GM12873 (cell line): ENCODE data around the gene DMBT1.

Source experiments
- CTCF ChIP-seq: IDR thresholded peaks from 2 replicates; pipeline ENCODE4 v1.5.1; 2012; ENCODE audit warnings: low read depth, mild to moderate bottlenecking, moderate library complexity, low read length, control low read depth; ENCODE audit not compliant: insufficient read depth; ENCODE audit errors: missing control alignments

Gene DMBT1

GRCh38 chr10:122618461-122619165, 58.1 kb downstream of the DMBT1 start:
- TF ChIP-seq CTCF = no peak

GRCh38 chr10:122624546-122624945, 64.0 kb downstream of the DMBT1 start:
- no peak for TF ChIP-seq CTCF

GRCh38 chr10:122630526-122630925, 70.0 kb downstream of the DMBT1 start:
- TF ChIP-seq CTCF = no peak

- TF ChIP-seq CTCF = no peak
These were observed 71.5 kb downstream of the DMBT1 start for GRCh38 chr10:122632031-122632430.

GRCh38 chr10:122632576-122632975, 72.0 kb downstream of the DMBT1 start:
- TF ChIP-seq CTCF = no peak

- no peak for TF ChIP-seq CTCF
These were observed 76.4 kb downstream of the DMBT1 start for GRCh38 chr10:122636953-122637352.

GRCh38 chr10:122637376-122637775, 76.8 kb downstream of the DMBT1 start:
- TF ChIP-seq CTCF = no peak
